Measurements from ENCODE around the gene TMEM140.
"Not testable (repeated sequence)": the region's sequence is repeated elsewhere in the genome, so short reads cannot be mapped to it uniquely, and the experiment has no call there.

Gene TMEM140

DNA sequence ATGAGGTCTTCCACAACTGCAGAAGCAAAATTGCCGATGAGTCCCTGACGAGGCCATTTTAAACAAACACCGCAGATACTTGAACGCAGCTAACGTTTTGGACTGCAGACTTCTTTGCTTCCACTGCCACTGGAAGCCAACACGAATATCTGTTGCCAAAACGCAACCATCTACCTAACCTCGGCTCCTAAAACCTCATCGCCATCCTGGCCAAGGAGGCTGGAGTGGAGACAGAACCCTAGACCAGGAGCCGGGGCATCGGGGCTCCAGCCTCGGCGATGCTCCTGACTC lies 63.0 kb downstream of the TMEM140 start:
- Histone ChIP-seq H4K20me1 (ENCODE audit: insufficient read depth) (no peaks in the 10 kb centered on the region), H3K4me1 (ENCODE audit: low read depth, poor library complexity, severe bottlenecking) (peaks cover 10% of the 10 kb centered on the region), H3K36me3 (ENCODE audit: insufficient read depth) (no peaks in the 10 kb centered on the region), H3K4me2 (peak overlapping the region; percentile 47), H3K79me2 (ENCODE audit: insufficient read depth, low read depth) (no peaks in the 10 kb centered on the region), H3K9ac (peak overlapping the region; percentile 79), H3K27me3 (ENCODE audit: insufficient read depth, low read depth) (no peaks in the 10 kb centered on the region), H2AFZ (ENCODE audit: low read depth) (peak overlapping the region; percentile 82), H3K27ac (0 out of 2 replicates have a peak overlapping the region, but pooled peaks have one; percentile 8), H3K4me3 (IDR thresholded peaks at IDR 0.05; ENCODE audit: insufficient read depth, low read depth, low read length) (no peak overlapping the region)
- TF ChIP-seq, protein P1, sequence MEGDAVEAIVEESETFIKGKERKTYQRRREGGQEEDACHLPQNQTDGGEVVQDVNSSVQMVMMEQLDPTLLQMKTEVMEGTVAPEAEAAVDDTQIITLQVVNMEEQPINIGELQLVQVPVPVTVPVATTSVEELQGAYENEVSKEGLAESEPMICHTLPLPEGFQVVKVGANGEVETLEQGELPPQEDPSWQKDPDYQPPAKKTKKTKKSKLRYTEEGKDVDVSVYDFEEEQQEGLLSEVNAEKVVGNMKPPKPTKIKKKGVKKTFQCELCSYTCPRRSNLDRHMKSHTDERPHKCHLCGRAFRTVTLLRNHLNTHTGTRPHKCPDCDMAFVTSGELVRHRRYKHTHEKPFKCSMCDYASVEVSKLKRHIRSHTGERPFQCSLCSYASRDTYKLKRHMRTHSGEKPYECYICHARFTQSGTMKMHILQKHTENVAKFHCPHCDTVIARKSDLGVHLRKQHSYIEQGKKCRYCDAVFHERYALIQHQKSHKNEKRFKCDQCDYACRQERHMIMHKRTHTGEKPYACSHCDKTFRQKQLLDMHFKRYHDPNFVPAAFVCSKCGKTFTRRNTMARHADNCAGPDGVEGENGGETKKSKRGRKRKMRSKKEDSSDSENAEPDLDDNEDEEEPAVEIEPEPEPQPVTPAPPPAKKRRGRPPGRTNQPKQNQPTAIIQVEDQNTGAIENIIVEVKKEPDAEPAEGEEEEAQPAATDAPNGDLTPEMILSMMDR (conservative IDR thresholded peaks at IDR 0.05; ENCODE audit: low read depth, low read length) = no peak

GRCh38 chr7:135211179-135211945 lies 63.5 kb downstream of the TMEM140 start, which contains the start of gene WDR91:
Gene WDR91 (minus strand): TSS chr7:135211526. CDS start chr7:135211502, 24 bp downstream.
- H3K27me3 ChIP-seq (ENCODE audit: insufficient read depth, low read depth) = no peaks in the 10 kb centered on the region
- peaks cover 10% of the 10 kb centered on the region for H3K4me1 ChIP-seq (ENCODE audit: low read depth, poor library complexity, severe bottlenecking)
- H3K36me3 ChIP-seq (ENCODE audit: insufficient read depth) = no peaks in the 10 kb centered on the region
- H3K4me3 ChIP-seq (IDR thresholded peaks at IDR 0.05; ENCODE audit: insufficient read depth, low read depth, low read length) = no peak within 1 kb of the TSS
- H3K27ac ChIP-seq = peak within 1 kb of the TSS; percentile 14
- H3K79me2 ChIP-seq (ENCODE audit: insufficient read depth, low read depth) = no peaks in the 10 kb centered on the region
- H3K9ac ChIP-seq = peak within 1 kb of the TSS; percentile 79
- H4K20me1 ChIP-seq (ENCODE audit: insufficient read depth) = no peaks in the 10 kb centered on the region
- peak within 1 kb of the TSS; percentile 58 for H3K4me2 ChIP-seq
- TF ChIP-seq, protein P1 (conservative IDR thresholded peaks at IDR 0.05; ENCODE audit: low read depth, low read length) = no peak
- peak within 1 kb of the TSS; percentile 95 for H2AFZ ChIP-seq (ENCODE audit: low read depth)

GRCh38 chr7:135211946-135212685 lies 64.2 kb downstream of the TMEM140 start:
- H4K20me1 ChIP-seq (ENCODE audit: insufficient read depth); H3K27me3 ChIP-seq (ENCODE audit: insufficient read depth, low read depth); H3K4me3 ChIP-seq (IDR thresholded peaks at IDR 0.05; ENCODE audit: insufficient read depth, low read depth, low read length); H3K79me2 ChIP-seq (ENCODE audit: insufficient read depth, low read depth); H3K36me3 ChIP-seq (ENCODE audit: insufficient read depth): not testable (repeated sequence)
- Histone ChIP-seq H2AFZ (ENCODE audit: low read depth) (peak overlapping the region; percentile 95), H3K27ac (peak overlapping the region; percentile 14; the same call in 1 of the 2 replicates), H3K4me1 (ENCODE audit: low read depth, poor library complexity, severe bottlenecking) (peaks cover 10% of the 10 kb centered on the region), H3K4me2 (peak overlapping the region; percentile 58), H3K9ac (peak overlapping the region; percentile 65)

- H3K36me3 ChIP-seq (ENCODE audit: insufficient read depth) = no peaks in the 10 kb centered on the region
- peaks cover 10% of the 10 kb centered on the region for H3K4me1 ChIP-seq (ENCODE audit: low read depth, poor library complexity, severe bottlenecking)
- H3K9ac ChIP-seq = no peak overlapping the region
- TF ChIP-seq, protein P1 (conservative IDR thresholded peaks at IDR 0.05; ENCODE audit: low read depth, low read length) = no peak
- H3K79me2 ChIP-seq (ENCODE audit: insufficient read depth, low read depth) = no peaks in the 10 kb centered on the region
- no peak overlapping the region for H3K27ac ChIP-seq
- H3K4me3 ChIP-seq (IDR thresholded peaks at IDR 0.05; ENCODE audit: insufficient read depth, low read depth, low read length) = no peak overlapping the region
- H2AFZ ChIP-seq (ENCODE audit: low read depth) = no peak overlapping the region
- H3K4me2 ChIP-seq = no peak overlapping the region
- H3K27me3 ChIP-seq (ENCODE audit: insufficient read depth, low read depth) = no peaks in the 10 kb centered on the region
- no peaks in the 10 kb centered on the region for H4K20me1 ChIP-seq (ENCODE audit: insufficient read depth)
Measured at GRCh38 chr7:135213831-135214230, 66.0 kb downstream of the TMEM140 start.
